ENCODE results near the gene HCFC1. TPM values are rescaled to one million over a fixed set of nuclear protein-coding genes. Genes with fewer than 3 reads are reported as not detected.

Gene HCFC1
- polyA plus RNA-seq, 2 of the 4 experiments (the other 2 are of a cell fraction): 4.4 to 33.3 TPM

DNA sequence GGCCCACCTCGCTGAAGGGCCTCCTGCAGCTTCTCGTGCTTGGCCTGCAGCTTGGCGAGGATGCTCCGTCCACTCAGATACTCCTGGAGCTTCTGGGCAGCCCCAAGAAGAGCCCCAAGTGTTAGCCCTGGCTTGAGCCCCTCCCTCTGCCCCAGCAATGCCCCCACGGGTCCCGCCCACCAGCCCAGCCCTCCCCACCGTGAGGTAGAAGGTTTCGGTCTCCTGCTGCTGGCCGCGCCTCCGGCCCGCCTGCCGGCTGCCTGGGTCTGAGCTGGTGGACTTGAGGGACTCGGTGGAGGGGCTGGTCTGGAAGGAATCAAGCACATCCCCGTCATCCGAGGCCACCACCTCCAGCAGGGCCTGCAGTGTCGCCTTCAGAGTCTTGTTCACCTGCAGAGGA lies 58.4 kb downstream of the HCFC1 start:
- no peak overlapping the region for H3K27ac ChIP-seq
- no peak for TF ChIP-seq HOXB5 (CRISPR knock-in tag; IDR thresholded peaks at IDR 0.05)
- no peak for TF ChIP-seq NFE2L2 (conservative IDR thresholded peaks at IDR 0.05; ENCODE audit: low read length)
- no peak for TF ChIP-seq RARB (CRISPR knock-in tag; IDR thresholded peaks at IDR 0.05)
- TF ChIP-seq TP53 (CRISPR knock-in tag; IDR thresholded peaks at IDR 0.05): no peak
- TF ChIP-seq JUNB (IDR thresholded peaks at IDR 0.05): no peak
- TF ChIP-seq KDM1A (IDR thresholded peaks at IDR 0.05; ENCODE audit: low read depth): no peak
- TF ChIP-seq FOSB (CRISPR knock-in tag; IDR thresholded peaks at IDR 0.05): no peak
- no peak for TF ChIP-seq HOXA7 (CRISPR knock-in tag; IDR thresholded peaks at IDR 0.05)
- TF ChIP-seq EHMT2 (IDR thresholded peaks at IDR 0.05; ENCODE audit: low read depth): no peak
- TF ChIP-seq ZNF302 (CRISPR knock-in tag; IDR thresholded peaks at IDR 0.05): no peak
- TF ChIP-seq, protein P1, sequence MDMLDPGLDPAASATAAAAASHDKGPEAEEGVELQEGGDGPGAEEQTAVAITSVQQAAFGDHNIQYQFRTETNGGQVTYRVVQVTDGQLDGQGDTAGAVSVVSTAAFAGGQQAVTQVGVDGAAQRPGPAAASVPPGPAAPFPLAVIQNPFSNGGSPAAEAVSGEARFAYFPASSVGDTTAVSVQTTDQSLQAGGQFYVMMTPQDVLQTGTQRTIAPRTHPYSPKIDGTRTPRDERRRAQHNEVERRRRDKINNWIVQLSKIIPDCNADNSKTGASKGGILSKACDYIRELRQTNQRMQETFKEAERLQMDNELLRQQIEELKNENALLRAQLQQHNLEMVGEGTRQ (IDR thresholded peaks at IDR 0.05): no peak
- TF ChIP-seq SMC3 (IDR thresholded peaks at IDR 0.05): no peak
- TF ChIP-seq RCOR1 (IDR thresholded peaks at IDR 0.05; ENCODE audit: low read depth, low read length): no peak
- no peak for TF ChIP-seq FOSL2 (IDR thresholded peaks at IDR 0.05)
- TF ChIP-seq FOSL2 (CRISPR knock-in tag; IDR thresholded peaks at IDR 0.05): no peak
- DNase-seq (ENCODE audit: low read depth in 1 of 2, low spot score in 1 of 2) (no peak), FAIRE-seq (no peak), ATAC-seq (no peak)
- no peaks in the 10 kb centered on the region for H3K4me1 ChIP-seq
- CTCF ChIA-PET: interaction anchor here (1.0 to 8.6 kb wide), 3 partner anchors 10 to 304 kb away, joined by 3 to 56 read pairs (median 4); no protein-coding TSS in a partner anchor
- H3K4me3 ChIP-seq: no peak overlapping the region
- H3K4me2 ChIP-seq: no peak overlapping the region
- H3K9me3 ChIP-seq: no peaks in the 10 kb centered on the region
- POLR2A ChIA-PET: no interaction called here
- no CpG with 5 or more reads among the region's 17 CpGs for WGBS (ENCODE audit: missing lambda C conversion rate)

DNA sequence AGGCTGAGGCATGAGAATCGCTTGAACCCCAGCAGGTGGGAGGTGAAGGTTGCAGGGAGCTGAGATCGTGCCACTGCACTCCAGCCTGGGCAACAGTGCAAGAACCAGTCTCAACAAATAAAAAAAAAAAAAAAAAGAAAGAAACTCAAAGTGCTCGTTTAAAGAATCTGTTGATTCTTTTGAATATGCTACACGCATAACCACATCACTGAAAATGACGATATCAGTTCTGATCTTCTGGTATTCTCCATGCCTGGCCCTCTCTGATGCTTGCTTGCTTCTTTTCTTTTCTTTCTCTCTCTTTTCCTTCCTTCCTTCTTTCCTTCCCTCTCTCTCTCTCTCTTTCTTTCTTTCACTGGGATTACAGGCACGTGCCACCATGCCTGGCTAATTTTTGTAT lies 59.8 kb downstream of the HCFC1 start:
- FAIRE-seq: no peak
- Histone ChIP-seq H3K4me2 (no peak overlapping the region), H3K4me1 (no peaks in the 10 kb centered on the region), H3K4me3 (no peak overlapping the region), H3K9me3 (no peaks in the 10 kb centered on the region), H3K27ac (no peak overlapping the region)
- DNase-seq (ENCODE audit: low read depth in 1 of 2, low spot score in 1 of 2): no peak
- 46% methylated on average over 6 of the region's 6 CpGs for WGBS (ENCODE audit: missing lambda C conversion rate)
- ChIA-PET POLR2A (no interaction called here), CTCF (interaction anchor here (0.6 to 8.6 kb wide), 8 partner anchors 11 to 822 kb away, joined by 3 to 56 read pairs (median 3); no protein-coding TSS in a partner anchor)
- TF ChIP-seq RAD21 (conservative IDR thresholded peaks at IDR 0.05 in 1 of 2, IDR thresholded peaks at IDR 0.05 in 1 of 2): no peak
- no peak for TF ChIP-seq HEYL (CRISPR knock-in tag; IDR thresholded peaks at IDR 0.05)
- TF ChIP-seq, protein P2, sequence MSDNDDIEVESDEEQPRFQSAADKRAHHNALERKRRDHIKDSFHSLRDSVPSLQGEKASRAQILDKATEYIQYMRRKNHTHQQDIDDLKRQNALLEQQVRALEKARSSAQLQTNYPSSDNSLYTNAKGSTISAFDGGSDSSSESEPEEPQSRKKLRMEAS (IDR thresholded peaks at IDR 0.05): no peak
- no peak for TF ChIP-seq JUNB (IDR thresholded peaks at IDR 0.05)
- TF ChIP-seq ZFP36 (IDR thresholded peaks at IDR 0.05; ENCODE audit: borderline replicate concordance, partially characterized antibody): no peak
- TF ChIP-seq KDM5A (IDR thresholded peaks at IDR 0.05): no peak
- no peak for TF ChIP-seq ESRRA (IDR thresholded peaks at IDR 0.05; ENCODE audit: borderline replicate concordance, low read length)
- no peak for TF ChIP-seq MAZ (IDR thresholded peaks at IDR 0.05; ENCODE audit: borderline replicate concordance, low read depth, low read length)
- TF ChIP-seq, protein P1 (IDR thresholded peaks at IDR 0.05): no peak
- TF ChIP-seq CBX2 (IDR thresholded peaks at IDR 0.05; ENCODE audit: borderline replicate concordance, low read depth): no peak
- TF ChIP-seq PHF8 (IDR thresholded peaks at IDR 0.05; ENCODE audit: borderline replicate concordance, low read depth): no peak
- TF ChIP-seq, protein P3, sequence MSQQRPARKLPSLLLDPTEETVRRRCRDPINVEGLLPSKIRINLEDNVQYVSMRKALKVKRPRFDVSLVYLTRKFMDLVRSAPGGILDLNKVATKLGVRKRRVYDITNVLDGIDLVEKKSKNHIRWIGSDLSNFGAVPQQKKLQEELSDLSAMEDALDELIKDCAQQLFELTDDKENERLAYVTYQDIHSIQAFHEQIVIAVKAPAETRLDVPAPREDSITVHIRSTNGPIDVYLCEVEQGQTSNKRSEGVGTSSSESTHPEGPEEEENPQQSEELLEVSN (IDR thresholded peaks at IDR 0.05; ENCODE audit: borderline replicate concordance, low read depth): no peak
- no peak for TF ChIP-seq RNF2 (IDR thresholded peaks at IDR 0.05; ENCODE audit: borderline replicate concordance, low read depth)
- TF ChIP-seq MAFK (IDR thresholded peaks at IDR 0.05; ENCODE audit: partially characterized antibody): no peak
- TF ChIP-seq, protein P4, sequence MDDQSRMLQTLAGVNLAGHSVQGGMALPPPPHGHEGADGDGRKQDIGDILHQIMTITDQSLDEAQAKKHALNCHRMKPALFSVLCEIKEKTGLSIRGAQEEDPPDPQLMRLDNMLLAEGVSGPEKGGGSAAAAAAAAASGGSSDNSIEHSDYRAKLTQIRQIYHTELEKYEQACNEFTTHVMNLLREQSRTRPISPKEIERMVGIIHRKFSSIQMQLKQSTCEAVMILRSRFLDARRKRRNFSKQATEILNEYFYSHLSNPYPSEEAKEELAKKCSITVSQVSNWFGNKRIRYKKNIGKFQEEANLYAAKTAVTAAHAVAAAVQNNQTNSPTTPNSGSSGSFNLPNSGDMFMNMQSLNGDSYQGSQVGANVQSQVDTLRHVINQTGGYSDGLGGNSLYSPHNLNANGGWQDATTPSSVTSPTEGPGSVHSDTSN (IDR thresholded peaks at IDR 0.05): no peak
- TF ChIP-seq EHF (CRISPR knock-in tag; IDR thresholded peaks at IDR 0.05): no peak
- no peak for TF ChIP-seq RCOR1 (IDR thresholded peaks at IDR 0.05; ENCODE audit: low read depth, low read length)
- no peak for ATAC-seq

All from A549 (cell line).